Gastrocnemius medialis (tissue), 4 donors: ENCODE measurements around the gene CAPZB. TPM values are rescaled to one million over a fixed set of nuclear protein-coding genes. Genes with fewer than 3 reads are reported as not detected.
A peak's percentile ranks its signal among the peaks of the same experiment; 100 is the strongest.

Experiments used
- ATAC-seq, 2 donors: fragments of 150-250 bp; one replicate each; pipeline ENCODE4 v1.9.1; 2016
- DNase-seq, 2 donors: peaks; one replicate each; pipeline ENCODE4 v3.0.0-alpha.2; 2019
- H3K27ac ChIP-seq, 4 donors: fragments of 200-600 bp; sonication (generic); 1 replicate in 1 of 4; 2 replicates in 3 of 4; pipeline ENCODE4 v1.5.1; 2016 to 2018; ENCODE audit warnings: mild to moderate bottlenecking in 2 of 4, moderate library complexity in 1 of 4
- H3K27me3 ChIP-seq, 3 donors: fragments of 200-600 bp; sonication (generic) in 2 of 3; 1 replicate in 1 of 3; 2 replicates in 2 of 3; pipeline versions ENCODE4 v1.5.1 to v1.6.0; 2016 to 2019; ENCODE audit warnings: mild to moderate bottlenecking in 1 of 3, moderate library complexity in 1 of 3
- H3K36me3 ChIP-seq, 2 donors: fragments of 200-600 bp; sonication (generic) in 1 of 2; one replicate each; pipeline ENCODE4 v1.5.1; 2017 to 2018
- H3K4me1 ChIP-seq, 2 donors: fragments of 200-600 bp; sonication (generic) in 1 of 2; one replicate each; pipeline ENCODE4 v1.5.1; 2016 to 2017; ENCODE audit warnings: mild to moderate bottlenecking in 2 of 2
- H3K4me3 ChIP-seq, 4 donors: fragments of 200-600 bp; sonication (generic) in 3 of 4; 1 replicate in 1 of 4; 2 replicates in 3 of 4; pipeline ENCODE4 v1.5.1; 2016 to 2019; ENCODE audit warnings: mild to moderate bottlenecking in 2 of 4
- H3K9me3 ChIP-seq, 3 donors: fragments of 200-600 bp; sonication (generic) in 2 of 3; 1 replicate in 1 of 3; 2 replicates in 2 of 3; pipeline ENCODE4 v1.5.1; 2016 to 2019
- POLR2A ChIP-seq, 2 donors: fragments of 450-650 bp; IDR thresholded peaks; one replicate each; pipeline ENCODE4 v1.6.1; 2017; ENCODE audit warnings: antibody characterized with exemption in 2 of 2, mild to moderate bottlenecking in 2 of 2, moderate library complexity in 2 of 2
- in situ Hi-C, 4 donors: fragments of 200-750 bp; cut with MboI; loops; one replicate each; pipeline versions ENCODE4 v1.15.0 to v1.8.0; 2017; ENCODE audit warnings: low sequenced_read_pairs in 4 of 4
- intact Hi-C: fragments of 100-400 bp; cut with DNase I; formaldehyde crosslinking; loops from one replicate; pipeline ENCODE4 v1.15.1; 2023; ENCODE audit warnings: low total_unique reads
- total RNA-seq, 4 donors: library from RNA; depleted of rRNA; stranded (reverse); fragments of >200 nt; gene quantifications; one replicate each; pipeline versions ENCODE4 v1.1.0 to v1.2.3, GENCODE V29; 2016
- TF ChIP-seq, protein P1 (sequence below), 5 experiments: fragments of 450-650 bp in 3 of 5; fragments of 200-600 bp in 2 of 5; sonication (generic) in 2 of 5; IDR thresholded peaks in 4 of 5; conservative IDR thresholded peaks in 1 of 5; 1 replicate in 4 of 5; 2 replicates in 1 of 5; pipeline ENCODE4 v1.5.1; 2016 to 2019; ENCODE audit warnings: antibody characterized with exemption in 5 of 5, mild to moderate bottlenecking in 3 of 5, moderate library complexity in 3 of 5

CAPZB gene
- total RNA-seq, 4 donors from 2014 or later: 48.6 to 93.8 (median 74.9) TPM

DNA sequence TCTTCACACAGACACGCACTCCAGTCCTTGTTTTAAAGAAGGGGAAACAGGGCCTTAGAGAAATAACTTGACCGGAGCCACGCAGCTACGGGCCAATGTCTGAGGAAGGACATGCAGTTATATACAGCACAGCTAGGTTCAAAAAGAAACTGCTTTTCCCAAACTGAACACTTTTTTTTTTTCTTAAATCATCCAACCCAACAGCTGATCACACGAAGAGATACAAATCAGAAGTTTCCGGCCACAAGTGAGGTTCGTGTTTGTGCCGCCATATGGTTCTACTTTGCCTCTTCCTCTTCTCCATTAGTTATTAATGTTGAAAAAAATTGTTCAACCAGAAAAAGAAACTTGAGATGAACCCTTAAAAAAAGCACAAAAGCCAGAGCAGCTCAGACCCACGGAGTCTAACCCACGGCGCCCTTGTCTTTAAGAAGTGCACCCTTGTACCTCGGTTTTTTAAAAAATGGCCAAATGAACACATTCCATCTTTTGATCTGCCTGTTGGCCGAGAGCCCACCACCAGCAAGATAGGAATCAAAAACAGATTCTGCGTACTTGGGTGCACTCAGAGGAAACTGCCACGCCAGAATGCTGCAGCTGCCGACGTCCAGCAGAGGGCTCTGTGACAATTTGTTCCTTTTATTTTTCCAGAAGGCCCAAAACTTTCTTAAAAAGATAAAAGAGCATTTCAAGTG is 94.3 kb downstream of the CAPZB start:
- DNase-seq (peak in 1 of 2 donors; percentile 31), ATAC-seq (peak; percentile 33 to 50)
- Histone ChIP-seq H3K27me3 (no peaks in the 10 kb centered on the region), H3K9me3 (no peaks in the 10 kb centered on the region), H3K27ac (peak overlapping the region; percentile 38 to 71 (median 52)), H3K36me3 (no peaks in the 10 kb centered on the region), H3K4me3 (no peak overlapping the region), H3K4me1 (peaks cover 22 to 24% of the 10 kb centered on the region in 2 donors)
- in situ Hi-C loops: loop anchor here in 1 of 4 donors (25.0 kb wide), 1 partner anchor 96 kb away; the partner anchor contains the start of gene CAPZB
- intact Hi-C loops: loop anchor here (5.0 kb wide), 1 partner anchor 206 kb away; a partner anchor contains a TSS
- TF ChIP-seq, protein P1, sequence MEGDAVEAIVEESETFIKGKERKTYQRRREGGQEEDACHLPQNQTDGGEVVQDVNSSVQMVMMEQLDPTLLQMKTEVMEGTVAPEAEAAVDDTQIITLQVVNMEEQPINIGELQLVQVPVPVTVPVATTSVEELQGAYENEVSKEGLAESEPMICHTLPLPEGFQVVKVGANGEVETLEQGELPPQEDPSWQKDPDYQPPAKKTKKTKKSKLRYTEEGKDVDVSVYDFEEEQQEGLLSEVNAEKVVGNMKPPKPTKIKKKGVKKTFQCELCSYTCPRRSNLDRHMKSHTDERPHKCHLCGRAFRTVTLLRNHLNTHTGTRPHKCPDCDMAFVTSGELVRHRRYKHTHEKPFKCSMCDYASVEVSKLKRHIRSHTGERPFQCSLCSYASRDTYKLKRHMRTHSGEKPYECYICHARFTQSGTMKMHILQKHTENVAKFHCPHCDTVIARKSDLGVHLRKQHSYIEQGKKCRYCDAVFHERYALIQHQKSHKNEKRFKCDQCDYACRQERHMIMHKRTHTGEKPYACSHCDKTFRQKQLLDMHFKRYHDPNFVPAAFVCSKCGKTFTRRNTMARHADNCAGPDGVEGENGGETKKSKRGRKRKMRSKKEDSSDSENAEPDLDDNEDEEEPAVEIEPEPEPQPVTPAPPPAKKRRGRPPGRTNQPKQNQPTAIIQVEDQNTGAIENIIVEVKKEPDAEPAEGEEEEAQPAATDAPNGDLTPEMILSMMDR (IDR thresholded peaks at IDR 0.05 in 4 of 5, conservative IDR thresholded peaks at IDR 0.05 in 1 of 5): peak; percentile 70 to 83 (median 75)
- no peak for TF ChIP-seq POLR2A (IDR thresholded peaks at IDR 0.05)

DNA sequence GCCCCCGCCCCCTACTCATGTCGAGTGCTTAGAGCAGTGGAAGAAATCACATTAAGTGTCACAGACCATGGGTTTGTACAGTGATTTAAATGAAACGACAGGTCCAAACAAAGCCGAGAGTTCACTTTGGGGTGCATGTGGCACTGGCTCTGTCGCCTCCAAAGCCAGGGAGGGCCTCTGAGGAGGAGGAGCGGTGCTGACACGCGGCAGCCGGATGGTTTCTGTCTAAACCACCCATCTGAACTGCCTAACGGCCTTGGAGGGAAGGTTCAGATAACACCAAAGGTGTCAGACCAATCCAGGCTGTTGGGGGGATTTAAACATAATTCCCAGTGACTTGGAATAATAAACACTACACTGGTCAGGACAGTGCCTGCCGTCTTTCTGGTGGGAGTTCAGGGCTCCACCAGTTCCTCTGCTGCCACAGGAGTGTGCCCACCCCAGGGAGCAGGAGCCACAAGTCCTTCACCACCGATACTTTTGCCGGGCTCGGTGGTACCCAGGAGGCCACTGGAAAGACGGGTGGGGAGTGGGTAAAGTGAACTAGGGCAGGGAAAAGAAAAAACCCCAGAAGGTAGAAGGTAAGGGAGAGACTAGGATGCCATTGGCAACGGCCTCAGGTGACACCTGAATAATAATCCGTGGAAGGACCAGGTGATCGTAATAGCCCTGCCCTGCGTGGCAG is 95.0 kb downstream of the CAPZB start:
- intact Hi-C loops: loop anchor here (5.0 kb wide), 1 partner anchor 207 kb away; a partner anchor contains a TSS
- no peaks in the 10 kb centered on the region for H3K27me3 ChIP-seq
- ATAC-seq (no peak), DNase-seq (no peak)
- peaks cover 30 to 31% of the 10 kb centered on the region in 2 donors for H3K4me1 ChIP-seq
- no peaks in the 10 kb centered on the region for H3K36me3 ChIP-seq
- H3K9me3 ChIP-seq: no peaks in the 10 kb centered on the region
- in situ Hi-C loops: loop anchor here in 1 of 4 donors (25.0 kb wide), 1 partner anchor 97 kb away; the partner anchor contains the start of gene CAPZB
- H3K27ac ChIP-seq: peak overlapping the region; percentile 38 to 71 (median 46)
- no peak for TF ChIP-seq POLR2A (IDR thresholded peaks at IDR 0.05)
- TF ChIP-seq, protein P1 (IDR thresholded peaks at IDR 0.05 in 4 of 5, conservative IDR thresholded peaks at IDR 0.05 in 1 of 5): no peak
- no peak overlapping the region for H3K4me3 ChIP-seq

DNA sequence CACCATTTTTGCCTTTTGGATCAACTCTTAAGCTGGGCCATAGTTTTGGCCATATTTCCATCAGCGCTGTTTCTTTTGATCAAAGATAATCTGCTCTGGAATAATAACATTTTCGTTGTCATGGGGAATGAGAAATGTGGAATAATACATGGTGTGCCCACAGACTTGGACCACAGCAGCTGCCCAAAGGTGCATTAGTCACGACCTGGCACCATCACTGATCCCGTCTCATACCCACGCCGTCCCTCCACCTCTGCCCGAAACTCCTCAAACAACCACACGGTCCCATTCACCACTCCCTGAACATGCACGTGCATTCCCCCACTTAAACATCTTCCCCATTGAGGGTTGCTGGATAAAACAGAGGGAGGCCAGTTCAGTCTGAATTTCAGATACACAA is 96.4 kb downstream of the CAPZB start:
- in situ Hi-C loops (loop anchor here in 2 of 4 donors (10.0 to 25.0 kb wide), 3 partner anchors 96 to 266 kb away; partner anchors contain the start of gene CAPZB (in 2 of the 2)), intact Hi-C loops (loop anchor here (2.0 kb wide), 1 partner anchor 264 kb away; no protein-coding TSS in a partner anchor)
- no peak for ATAC-seq
- TF ChIP-seq, protein P1 (IDR thresholded peaks at IDR 0.05 in 4 of 5, conservative IDR thresholded peaks at IDR 0.05 in 1 of 5): no peak
- TF ChIP-seq POLR2A (IDR thresholded peaks at IDR 0.05): no peak
- no peaks in the 10 kb centered on the region for H3K9me3 ChIP-seq
- H3K36me3 ChIP-seq: peaks cover 0 to 8% of the 10 kb centered on the region in 2 donors
- H3K4me3 ChIP-seq: no peak overlapping the region
- H3K4me1 ChIP-seq: peaks cover 30 to 31% of the 10 kb centered on the region in 2 donors
- no peak for DNase-seq
- H3K27me3 ChIP-seq: no peaks in the 10 kb centered on the region
- H3K27ac ChIP-seq: no peak overlapping the region

DNA sequence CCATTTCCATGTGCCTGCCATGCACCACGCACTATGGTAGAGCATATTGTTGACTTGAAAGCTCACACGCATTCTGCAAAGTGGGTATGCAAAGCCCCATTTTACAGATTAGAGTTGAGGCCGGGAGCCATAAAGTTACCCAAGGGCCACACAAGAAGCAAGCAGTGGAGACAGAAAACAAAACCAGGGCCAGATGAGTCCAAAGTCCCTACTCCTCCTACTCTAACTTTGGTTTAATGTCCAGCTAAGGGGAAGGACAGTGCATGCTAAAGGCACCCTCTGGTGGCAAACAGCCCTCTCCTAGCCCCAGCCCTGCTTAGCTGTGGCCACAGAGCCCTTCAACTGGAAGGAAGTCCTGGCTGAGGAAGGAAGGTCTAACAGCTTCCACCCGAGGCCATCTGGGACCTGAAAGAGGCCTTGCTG is 98.3 kb downstream of the CAPZB start:
- Histone ChIP-seq H3K36me3 (peaks cover 0 to 8% of the 10 kb centered on the region in 2 donors), H3K4me1 (peaks cover 30 to 31% of the 10 kb centered on the region in 2 donors), H3K27me3 (no peaks in the 10 kb centered on the region), H3K27ac (no peak overlapping the region), H3K9me3 (no peaks in the 10 kb centered on the region), H3K4me3 (no peak overlapping the region)
- in situ Hi-C loops (loop anchor here in 2 of 4 donors (10.0 to 25.0 kb wide), 3 partner anchors 98 to 268 kb away; partner anchors contain the start of gene CAPZB (in 2 of the 2)), intact Hi-C loops (no loop called here)
- TF ChIP-seq POLR2A (IDR thresholded peaks at IDR 0.05): no peak
- TF ChIP-seq, protein P1 (IDR thresholded peaks at IDR 0.05 in 4 of 5, conservative IDR thresholded peaks at IDR 0.05 in 1 of 5): no peak
- no peak for DNase-seq
- no peak for ATAC-seq
